Vagina (tissue), 2 donors: ENCODE results near the gene RALA.

Source experiments
- CTCF ChIP-seq, 3 experiments: fragments of 450-650 bp in 2 of 3; fragments of 200-600 bp in 1 of 3; sonication (generic) in 1 of 3; IDR thresholded peaks; one replicate each; pipeline ENCODE4 v1.5.1; 2017 to 2019; ENCODE audit warnings: antibody characterized with exemption in 3 of 3, mild to moderate bottlenecking in 2 of 3, moderate library complexity in 2 of 3
- POLR2A ChIP-seq, 2 donors: fragments of 450-650 bp; IDR thresholded peaks; one replicate each; pipeline ENCODE4 v1.6.1; 2017; ENCODE audit warnings: antibody characterized with exemption in 2 of 2, mild to moderate bottlenecking in 2 of 2, moderate library complexity in 2 of 2
- POLR2AphosphoS5 ChIP-seq, 2 donors: sonication (generic); formaldehyde crosslinking; IDR thresholded peaks; one replicate each; pipeline ENCODE4 v1.9.0; 2017; ENCODE audit warnings: antibody characterized with exemption in 2 of 2, mild to moderate bottlenecking in 2 of 2, low read depth in 1 of 2; ENCODE audit not compliant: insufficient read depth in 1 of 2

GRCh38 chr7:39754326-39755120 lies 131.2 kb downstream of the RALA start:
- TF ChIP-seq CTCF (IDR thresholded peaks at IDR 0.05) (no peak), POLR2A (IDR thresholded peaks at IDR 0.05) (no peak), POLR2AphosphoS5 (IDR thresholded peaks at IDR 0.05; ENCODE audit: insufficient read depth in 1 of 2, low read depth in 1 of 2) (no peak)
